Effector CD8-positive, alpha-beta T cell (primary cell): ENCODE results near the gene MOV10L1.

Experiments used
- DNase-seq: peaks from one replicate; lab custom pipeline; 2025; lab: John Stamatoyannopoulos, UW

MOV10L1 gene

DNA sequence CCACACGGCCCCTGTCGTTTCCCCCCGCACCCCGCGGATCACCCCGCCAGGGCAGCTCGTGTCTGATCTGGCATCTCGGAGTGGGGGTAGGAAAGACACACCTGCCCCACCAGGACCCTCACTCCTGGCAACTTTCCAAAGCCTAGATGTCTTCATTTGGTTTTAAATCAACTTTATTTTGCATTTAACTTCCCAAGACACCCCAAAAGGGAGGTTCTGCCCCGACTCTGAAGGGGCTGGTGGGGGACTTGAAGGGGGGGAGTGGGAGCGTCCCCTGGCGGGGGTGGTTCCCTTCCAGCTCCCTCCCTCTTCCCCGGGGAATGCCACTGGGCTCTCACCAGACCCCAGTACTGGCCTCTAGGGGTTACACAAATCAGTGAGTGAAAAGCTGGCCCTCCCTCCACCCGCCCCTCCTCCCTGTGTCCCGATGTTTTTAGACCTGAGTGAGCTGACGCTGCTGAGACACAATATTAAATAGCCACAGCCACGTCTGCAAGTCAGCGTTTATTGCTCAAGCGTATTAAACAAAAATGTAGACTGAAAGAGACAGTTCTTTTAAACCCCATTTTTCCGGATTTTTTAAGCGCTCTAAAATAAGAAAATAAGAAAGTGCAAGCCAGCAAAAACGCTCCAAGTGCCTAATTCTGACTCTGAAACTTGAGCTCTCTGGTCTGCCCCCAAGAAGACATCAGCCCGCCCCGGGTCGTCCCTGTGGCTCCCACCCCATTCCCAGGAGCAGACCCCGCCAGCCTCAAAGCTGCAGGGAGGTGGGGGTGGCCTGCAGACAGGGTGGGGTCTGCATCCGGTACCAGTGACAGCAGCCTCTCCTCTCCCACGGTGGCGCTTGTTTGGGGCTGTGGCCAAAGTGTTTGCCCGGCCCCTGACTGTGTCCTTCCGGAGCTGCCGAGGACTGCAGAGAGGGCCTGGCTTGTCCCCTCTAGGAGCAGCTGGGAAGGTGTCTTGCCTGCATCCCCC lies 30.6 kb upstream of the MOV10L1 start:
- DNase-seq, result no peak

DNA sequence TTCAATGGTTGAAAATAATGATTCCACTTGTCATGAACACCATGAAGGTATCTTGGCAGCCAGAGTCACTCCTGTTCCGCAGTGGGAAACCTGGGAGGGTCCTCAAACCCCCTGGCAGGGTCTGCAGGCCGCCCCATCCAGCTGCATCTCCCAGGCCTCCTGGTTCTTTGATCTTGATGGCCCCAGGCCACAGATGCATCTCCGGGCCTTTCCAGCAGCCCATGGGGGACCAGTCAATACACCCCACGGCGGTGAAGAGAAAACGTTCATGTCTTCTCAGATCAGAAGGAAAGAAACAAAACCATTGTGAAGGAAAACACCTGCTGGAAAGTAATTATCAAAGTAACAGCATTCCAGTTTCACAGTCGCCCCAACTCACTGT lies 29.9 kb upstream of the MOV10L1 start:
- no peak for DNase-seq

DNA sequence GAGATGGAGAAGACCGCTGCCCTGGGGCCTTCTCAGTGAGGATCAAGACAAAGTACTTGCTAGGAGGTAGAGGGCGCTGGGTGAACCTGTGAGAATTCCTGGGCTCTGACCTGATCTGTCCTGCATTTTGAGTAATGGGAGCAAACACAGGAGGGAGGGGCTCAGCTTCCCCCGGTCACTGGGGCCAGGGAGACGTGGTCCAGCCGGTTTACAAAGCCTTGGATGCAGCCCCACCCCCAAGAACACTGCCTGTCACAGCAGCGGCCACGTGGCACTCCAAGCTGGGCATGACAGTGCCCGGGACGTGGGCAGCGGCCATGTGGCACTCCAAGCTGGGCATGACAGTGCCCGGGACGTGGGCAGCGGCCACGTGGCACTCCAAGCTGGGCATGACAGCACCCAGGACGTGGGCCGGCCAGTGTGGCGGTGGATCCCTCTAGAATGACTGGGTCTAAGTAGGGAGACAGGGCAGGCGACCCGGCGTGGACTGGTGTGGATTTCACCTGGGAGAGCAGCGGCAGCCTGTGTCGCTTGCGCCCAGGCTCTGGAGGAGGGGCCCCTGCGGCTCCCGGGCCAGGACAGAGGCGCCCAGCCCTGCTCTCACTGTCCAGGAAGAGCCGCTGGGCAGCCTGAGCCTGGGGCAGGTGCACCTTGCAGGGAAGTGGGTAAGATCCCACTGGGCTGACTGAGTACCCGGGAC lies 29.2 kb upstream of the MOV10L1 start:
- DNase-seq, result no peak

DNA sequence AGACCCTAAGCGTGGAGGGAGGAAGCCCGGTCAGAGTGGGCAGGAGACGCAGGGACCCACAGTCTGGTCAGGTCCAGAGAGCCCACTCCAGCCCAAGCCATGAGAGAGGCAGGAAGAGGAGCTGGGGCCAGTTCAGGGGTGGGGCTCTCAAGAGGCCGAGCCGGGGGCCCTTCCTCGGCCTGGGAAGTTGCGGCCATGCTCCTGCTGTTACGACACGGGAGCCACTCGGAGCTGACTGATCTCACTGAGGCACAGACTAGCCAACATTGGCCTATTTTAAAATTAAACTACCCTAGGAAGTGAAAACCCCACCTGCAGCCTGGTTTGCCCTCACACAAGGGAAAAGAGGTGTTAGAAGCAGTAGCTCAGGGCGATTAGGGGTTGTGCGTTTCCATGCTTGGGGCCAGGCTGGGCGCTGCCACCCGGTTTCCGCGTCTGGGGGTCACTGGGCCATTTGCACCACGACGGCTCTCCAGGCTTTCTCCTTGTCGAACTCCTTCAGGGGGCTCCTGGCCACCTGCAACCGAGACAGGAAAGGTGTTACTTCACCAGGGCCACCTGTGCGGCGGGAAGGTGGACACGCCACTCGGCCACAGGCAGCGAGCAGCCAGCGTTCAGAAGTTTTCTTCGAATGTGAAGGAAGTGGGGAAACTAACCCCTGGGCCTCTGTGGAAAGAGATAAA lies 28.5 kb upstream of the MOV10L1 start:
- DNase-seq, result no peak

DNA sequence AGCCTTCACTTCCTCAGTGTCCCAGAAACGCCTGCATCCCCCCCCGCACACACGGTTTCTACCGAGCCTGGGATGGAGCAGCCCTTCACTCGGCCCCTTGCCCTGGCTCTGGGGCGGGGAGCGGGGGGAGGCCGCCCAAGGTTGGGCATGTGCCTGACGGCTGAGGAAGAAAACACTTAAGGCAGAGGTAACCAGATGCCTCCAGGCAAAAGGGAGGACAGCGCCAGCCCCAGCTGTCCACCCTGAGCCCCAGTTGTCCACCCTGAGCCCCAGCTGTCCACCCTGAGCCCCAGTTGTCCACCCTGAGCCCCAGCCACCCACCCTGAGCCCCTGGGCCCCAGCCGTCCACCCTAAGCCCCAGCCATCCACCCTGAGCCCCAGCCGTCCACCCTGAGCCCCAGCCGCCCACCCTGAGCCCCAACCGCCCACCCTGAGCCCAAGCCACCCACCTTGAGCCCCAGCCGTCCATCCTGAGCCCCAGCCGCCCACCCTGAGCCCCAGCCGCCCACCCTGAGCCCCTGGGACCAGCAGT lies 27.9 kb upstream of the MOV10L1 start:
- DNase-seq, result no peak

DNA sequence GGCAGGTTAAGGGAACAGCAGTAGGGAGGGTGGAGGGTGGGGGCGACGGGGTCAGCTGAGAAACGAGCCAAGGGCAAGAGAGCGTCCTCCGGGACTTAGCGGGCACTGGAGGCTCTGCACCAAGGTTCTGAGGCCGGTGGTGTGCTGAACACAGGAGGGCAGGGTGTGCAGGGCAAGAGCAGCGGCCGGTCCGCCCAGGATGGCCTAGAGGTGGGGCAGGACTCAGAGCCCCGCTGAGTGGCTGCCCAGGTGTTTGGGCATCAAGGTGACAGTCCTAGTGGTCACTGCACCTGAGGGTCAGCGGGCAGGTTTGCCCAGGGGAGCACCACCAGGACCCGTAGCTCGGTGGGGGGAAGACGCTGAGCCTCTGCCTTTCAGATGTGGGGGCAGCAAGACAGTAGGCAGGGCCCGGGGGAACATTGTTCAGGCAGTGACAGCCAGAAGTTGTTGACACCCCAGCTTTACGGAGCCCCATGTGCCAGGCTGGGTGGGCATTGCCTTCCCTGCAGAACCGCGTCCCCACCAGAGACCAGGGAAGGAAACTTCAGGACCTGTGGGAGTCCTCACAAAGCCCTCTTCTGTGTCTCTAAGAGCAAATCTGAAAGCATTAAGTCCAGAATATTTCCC lies 27.2 kb upstream of the MOV10L1 start:
- DNase-seq, result no peak

DNA sequence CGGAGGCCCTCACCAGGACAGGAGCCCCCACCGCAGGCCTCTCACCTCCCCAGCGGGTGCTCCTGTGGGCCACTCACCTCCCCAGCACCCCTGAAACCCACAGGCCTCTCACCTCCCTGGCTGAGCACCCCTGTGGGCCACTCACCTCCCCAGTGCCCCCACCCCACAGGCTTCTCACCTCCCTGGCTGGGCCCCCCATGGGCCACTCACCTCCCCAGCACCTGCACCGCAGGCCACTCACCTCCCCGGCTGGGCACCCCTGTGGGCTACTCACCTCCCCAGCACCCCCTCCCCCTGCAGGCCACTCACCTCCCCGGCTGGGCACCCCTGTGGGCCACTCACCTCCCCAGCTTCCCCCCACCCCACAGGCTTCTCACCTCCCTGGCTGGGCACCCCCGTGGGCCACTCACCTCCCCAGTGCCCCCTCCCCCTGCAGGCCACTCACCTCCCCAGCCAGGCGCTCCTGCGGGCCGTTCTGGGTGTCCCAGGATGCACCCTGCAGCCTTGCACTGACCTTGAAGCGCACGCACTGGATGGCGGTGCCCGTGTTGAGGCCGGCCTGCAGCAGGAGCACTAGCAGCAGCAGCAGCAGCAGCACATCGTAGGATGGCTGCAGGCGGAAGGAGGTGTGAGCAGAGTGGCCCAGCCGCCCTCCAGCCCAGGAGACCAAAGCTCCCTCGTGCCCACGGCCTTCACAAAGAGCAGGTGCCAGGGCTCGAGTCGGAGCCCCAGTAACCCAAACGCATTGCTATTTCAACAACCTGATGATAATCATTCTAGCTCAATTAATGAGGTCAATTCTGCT lies 26.0 kb upstream of the MOV10L1 start:
- DNase-seq, result no peak

DNA sequence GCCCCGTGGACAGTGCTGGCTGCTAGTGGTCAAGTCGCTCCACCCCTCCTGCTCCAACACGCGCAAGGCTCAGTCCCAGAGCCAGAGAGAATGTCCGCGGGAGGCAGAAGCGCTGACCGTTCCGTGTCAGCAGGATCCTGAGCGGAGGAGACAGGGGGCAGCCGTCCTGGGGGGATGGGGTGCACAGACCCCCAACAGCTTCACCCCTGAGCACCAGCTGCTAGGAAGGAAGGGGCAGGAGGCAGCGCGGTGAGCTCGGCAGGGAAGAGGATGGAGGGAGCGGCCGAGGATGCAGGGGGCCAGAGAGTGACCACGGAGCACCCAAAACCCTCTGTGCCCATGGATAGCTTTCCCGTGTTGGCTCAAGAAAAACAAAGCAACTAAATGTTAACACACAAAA lies 25.4 kb upstream of the MOV10L1 start:
- no peak for DNase-seq

DNA sequence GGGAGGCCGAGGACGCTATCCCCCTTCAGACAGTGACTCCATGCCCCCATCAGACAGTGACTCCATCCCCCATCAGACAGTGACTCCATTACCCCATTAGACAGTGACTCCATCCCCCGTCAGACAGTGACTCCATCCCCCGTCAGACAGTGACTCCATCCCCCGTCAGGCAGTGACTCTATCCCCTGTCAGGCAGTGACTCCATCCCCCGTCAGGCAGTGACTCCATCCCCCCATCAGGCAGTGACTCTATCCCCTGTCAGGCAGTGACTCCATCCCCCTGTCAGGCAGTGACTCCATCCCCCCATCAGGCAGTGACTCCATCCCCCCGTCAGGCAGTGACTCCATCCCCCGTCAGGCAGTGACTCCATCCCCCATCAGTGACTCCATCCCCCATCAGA lies 22.6 kb upstream of the MOV10L1 start:
- DNase-seq, result no peak

DNA sequence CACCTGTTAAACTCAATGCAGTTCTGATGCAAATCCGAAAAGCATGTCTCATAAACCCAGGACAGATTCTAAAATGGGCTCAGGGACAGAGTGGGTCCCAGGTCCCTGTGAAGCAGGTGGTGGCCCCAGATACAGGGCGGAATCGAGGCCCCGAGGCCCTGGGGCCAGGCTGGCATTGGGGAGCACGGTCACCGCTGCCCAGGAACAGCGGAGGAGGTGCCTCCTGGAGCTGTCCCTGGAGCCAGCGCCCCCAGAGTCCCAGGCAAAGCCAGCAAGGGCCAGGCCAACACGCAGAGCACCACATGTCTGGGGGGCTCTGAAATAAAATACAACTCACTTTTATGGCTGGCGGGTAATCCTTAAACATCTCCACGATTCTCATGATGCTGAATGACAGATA lies 21.7 kb upstream of the MOV10L1 start:
- no peak for DNase-seq

DNA sequence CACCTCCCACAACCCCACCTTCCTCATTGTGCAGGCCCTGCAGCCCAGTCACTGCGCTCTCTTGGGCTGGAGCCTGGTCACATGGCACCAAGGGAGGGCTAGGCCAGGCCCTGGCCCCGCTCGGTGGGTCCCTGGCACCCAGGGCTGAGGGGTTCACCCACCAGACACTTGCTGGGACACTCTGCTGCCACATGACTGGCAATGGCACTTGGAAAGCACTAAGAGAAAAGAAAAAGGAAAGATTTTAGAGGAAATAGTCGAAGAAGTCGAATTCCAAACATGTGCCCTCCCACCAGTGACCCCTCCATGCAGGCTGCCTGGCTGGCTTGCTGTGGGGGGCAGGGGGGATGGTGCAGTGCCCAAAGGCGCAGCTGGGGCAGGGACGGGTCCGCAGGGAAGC lies 19.4 kb upstream of the MOV10L1 start:
- no peak for DNase-seq

DNA sequence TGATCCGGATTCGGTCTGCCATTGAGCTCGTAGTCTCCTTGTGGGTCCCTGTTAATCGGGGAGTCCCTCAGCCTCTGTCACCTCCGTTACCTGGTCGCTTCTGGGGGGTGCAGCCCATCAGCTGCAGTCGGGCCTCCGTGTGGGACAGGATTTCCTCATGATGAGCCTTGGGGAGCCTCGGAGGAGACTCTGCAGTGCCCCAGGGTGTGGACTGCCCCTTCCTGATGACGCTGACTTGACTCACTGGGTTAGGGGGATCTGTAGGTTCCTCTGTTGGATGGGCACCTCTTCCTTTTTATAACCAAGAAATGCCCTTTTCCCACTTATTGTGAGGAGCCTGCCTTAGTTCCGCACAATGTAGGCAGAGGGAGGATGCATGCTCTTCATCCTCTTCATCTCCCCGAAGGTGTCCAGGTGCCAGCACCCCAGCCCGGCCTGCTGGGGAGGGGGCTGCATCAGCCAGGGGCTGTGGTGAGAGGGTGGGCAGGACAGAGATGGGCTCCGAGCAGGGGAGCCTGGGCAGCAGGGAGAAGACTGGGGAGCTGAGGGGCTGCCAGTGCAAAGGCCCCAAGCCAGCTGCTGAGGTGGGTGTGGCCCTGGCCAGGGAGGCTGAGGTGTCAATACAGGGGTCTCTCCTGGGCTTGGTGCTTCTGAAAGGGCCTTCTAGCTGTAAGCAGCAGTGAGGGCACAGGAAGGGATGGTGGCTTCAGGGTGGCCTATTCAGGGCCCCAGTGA lies 18.2 kb upstream of the MOV10L1 start:
- no peak for DNase-seq

DNA sequence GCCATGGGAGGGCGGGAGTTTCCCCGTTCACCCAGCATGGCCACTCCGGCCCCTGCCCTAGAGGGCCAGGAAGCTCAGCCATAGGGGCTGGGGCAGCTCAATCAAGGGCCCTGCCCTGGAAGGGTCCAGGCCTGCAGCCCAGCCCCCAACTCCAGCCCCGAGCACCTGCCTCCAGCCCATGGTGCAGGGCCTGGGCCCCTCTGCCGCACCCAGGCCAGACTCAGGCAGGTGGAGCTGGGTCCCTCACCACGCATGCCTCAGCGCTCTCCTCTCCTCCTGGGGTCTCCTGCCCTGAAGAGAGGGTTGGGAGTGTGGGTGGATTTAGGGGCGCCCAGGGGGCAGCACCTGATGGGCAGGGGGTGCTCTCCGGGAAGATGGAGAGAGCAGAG lies 17.6 kb upstream of the MOV10L1 start:
- no peak for DNase-seq

DNA sequence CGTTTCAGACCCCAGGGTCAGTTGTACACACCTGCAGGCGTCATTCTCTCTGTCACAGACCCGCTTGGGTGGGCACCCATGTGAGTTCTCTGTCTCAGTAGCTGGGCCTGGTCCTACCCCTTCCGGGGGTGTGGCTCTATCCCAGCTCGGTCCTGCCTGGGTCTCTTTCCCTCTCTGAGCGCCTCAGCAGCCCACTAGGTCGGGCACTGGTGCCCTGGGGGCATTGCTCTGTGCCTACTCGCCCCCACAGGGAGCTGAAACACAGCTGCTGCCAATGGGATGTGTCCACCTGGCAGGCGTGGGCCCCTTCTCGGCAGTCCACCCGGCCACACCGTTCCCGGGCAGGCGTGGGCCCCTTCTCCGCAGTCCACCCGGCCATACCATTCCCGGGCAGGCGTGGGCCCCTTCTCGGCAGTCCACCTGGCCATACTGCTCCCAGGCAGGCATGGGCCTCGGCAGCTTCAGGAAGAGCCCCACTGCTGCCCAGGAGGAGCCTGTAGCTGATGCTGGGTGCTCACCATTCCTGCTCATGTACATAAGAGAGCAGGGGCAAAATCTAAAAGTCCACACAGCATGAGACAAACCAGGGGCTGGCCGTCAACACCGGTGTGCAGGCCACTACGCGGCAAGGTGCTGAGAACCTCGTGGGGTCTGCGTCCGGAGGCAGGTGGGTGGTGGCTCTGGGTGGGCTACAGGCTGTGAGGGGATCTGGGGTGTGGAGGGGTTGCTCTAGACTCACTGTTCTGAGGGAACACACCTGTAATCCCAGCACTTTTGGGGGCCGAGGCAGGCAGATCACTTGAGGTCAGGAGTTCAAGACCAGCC lies 16.9 kb upstream of the MOV10L1 start:
- DNase-seq, result no peak

DNA sequence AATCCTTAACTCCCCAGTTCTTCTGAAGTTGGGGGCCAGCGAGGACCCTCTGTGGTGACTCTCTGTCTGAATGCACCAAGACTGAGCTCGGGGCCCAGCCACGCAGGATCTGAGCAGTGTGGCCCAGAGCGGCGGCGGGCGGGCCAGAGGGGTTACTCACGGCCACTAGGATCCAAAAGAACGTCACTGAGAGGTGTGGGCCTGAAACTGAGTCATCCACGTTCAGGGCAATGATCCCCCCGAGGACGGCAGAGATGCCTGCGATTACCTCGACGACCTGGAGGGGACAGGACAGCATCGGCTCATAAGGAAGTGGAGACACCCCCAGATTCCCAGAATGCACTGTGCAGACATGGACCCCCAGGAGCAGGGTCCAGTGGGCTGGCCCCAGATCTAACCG lies 15.8 kb upstream of the MOV10L1 start:
- DNase-seq, result no peak

DNA sequence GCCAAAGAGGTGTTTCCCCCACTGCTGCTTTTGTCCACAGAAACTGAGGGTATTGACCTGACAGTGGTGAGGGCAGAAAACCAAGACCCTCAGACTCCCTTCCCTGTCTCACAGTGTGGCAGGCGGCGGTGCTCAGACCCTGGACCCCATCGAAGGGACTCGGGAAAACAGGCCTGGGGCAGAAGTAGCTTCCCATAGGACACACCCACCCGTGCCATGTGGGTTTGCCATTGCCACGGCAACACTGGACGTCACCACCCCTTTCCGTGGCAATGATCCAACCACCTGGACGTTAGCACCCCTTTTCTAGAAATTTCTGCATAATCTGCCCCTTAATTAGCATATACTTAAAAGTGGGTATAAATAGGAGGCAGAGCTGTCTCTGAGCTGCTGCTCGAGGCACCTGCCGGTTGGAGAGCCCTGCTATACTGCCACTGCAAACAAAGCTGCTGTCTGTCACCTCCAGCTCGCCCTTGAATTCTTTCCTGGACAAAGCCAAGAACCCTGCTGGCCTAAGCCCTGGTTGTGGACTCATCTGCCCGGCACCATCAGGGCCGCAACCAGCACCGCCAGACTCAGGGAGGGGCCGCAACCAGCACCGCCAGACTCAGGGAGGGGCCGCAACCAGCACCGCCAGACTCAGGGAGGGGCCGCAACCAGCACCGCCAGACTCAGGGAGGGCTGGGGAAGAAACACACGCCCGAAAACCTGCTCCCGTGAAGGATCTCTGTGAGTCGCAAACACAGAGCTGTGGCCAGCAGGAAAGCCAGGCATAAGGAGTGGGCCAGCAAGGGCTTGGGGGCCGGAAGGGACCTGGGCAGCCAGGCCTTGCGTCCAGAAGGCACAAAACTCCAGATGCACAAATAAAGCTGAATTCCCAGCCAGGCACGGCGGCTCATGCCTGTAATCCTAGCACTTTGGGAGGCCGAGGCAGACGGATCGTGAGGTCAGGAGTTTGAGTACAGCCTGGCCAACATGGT lies 15.0 kb upstream of the MOV10L1 start:
- no peak for DNase-seq

DNA sequence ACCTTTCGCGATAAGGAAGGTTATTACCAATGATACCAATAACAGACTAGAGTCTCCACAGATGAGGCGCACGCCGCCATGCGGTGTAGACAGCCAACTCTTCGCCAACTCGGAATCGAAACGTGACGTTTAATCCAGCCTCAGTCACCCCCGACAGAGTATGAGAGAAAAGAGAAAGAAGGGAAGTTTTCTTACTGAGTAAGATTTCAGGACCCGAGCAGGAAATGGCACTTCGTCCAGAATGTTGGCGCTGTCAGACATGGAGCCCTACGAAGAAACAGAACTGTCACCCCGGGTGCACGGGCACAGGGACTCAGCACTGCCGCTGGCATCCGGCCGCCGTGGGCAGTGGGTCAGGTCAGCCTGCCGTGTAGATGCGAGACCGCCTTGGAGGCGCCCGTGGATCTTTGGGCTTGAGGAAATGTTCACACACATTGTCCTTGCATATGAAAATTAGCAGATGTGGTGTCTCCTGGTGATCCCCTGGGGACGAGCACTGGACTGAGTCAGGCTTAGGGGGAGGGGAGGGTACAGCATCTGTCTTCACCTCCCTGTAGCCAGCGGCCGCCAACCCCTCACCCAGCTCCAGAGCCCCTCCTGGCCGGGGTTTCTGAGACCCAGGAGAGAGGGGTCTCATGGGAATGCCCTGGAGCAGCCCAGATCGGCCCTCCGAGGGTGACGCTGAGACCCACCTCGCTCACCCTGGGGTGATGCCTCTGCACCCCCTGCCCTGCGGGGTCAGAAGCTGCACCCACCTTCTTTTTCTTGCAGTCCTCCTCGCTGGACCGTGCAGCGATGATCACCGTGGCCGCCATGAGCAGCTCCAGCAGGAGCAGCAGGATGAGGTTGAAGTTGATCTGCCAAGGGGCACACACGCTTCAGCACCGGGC lies 12.9 kb upstream of the MOV10L1 start:
- DNase-seq, result no peak
